Subcutaneous abdominal adipose tissue (tissue), 5 donors: ENCODE measurements around the gene B3GALT4.
A peak's percentile ranks its signal among the peaks of the same experiment; 100 is the strongest.

ENCODE experiments used
- H3K27ac ChIP-seq: one replicate; pipeline ENCODE4 v1.7.0; 2013; ENCODE audit warnings: low read depth, mild to moderate bottlenecking, inconsistent platforms, low read length, moderate library complexity
- H3K27me3 ChIP-seq, 5 donors: one replicate each; pipeline ENCODE4 v1.7.0; 2013; ENCODE audit warnings: low read length in 5 of 5, inconsistent platforms in 1 of 5; ENCODE audit not compliant: control insufficient read depth in 5 of 5, insufficient read depth in 4 of 5
- H3K36me3 ChIP-seq, 5 donors: one replicate each; pipeline ENCODE4 v1.7.0; 2013; ENCODE audit warnings: low read length in 5 of 5; ENCODE audit not compliant: control insufficient read depth in 5 of 5, insufficient read depth in 5 of 5
- H3K4me1 ChIP-seq, 5 donors: one replicate each; pipeline ENCODE4 v1.7.0; 2013; ENCODE audit warnings: low read length in 5 of 5, mild to moderate bottlenecking in 3 of 5, moderate library complexity in 1 of 5; ENCODE audit not compliant: control insufficient read depth in 5 of 5, insufficient read depth in 5 of 5
- H3K4me3 ChIP-seq, 5 donors: one replicate each; pipeline ENCODE4 v1.7.0; 2013; ENCODE audit warnings: low read length in 5 of 5, low read depth in 1 of 5
- H3K9ac ChIP-seq, 5 donors: one replicate each; pipeline ENCODE4 v1.7.0; 2013; ENCODE audit warnings: low read length in 5 of 5, mild to moderate bottlenecking in 4 of 5, moderate library complexity in 3 of 5
- H3K9me3 ChIP-seq, 5 donors: one replicate each; pipeline ENCODE4 v1.7.0; 2013; ENCODE audit warnings: low read length in 5 of 5; ENCODE audit not compliant: control insufficient read depth in 5 of 5
- donor health status: healthy.
- donor health status: healthy.
- donor health status: healthy.
- donor health status: healthy.
- donor health status: healthy.

The B3GALT4 gene

DNA sequence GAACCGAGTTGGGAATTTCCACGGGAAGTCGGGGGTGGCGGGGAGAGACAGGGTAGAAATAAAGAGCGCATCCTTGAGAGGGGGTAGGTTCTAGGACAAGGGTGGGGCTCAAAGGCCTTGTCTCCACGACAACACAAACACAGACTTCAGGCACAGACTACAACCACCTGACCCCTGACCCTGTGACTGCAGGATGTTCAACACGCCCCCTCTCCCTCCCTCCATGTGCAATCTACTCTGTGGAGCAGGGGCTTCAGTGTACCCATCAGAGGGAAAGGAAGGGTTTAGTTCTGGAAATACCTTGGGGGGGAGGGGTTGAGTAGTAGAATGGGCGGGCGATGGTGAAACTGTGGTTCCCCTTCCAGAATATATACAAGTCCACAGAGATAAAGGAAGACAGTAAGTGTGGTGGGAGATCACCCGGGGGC lies 37.6 kb downstream of the B3GALT4 start:
- peak overlapping the region in 3 of 5 donors; percentile 51 to 97 (median 56) for H3K9ac ChIP-seq
- no peaks in the 10 kb centered on the region for H3K9me3 ChIP-seq
- peak overlapping the region; percentile 96 for H3K27ac ChIP-seq
- H3K27me3 ChIP-seq, result no peaks in the 10 kb centered on the region
- peaks cover 13 to 62% (median 58%) of the 10 kb centered on the region in 5 donors for H3K4me1 ChIP-seq
- peak overlapping the region; percentile 92 to 99 (median 94) for H3K4me3 ChIP-seq
- H3K36me3 ChIP-seq, result peaks cover 0 to 22% (median 14%) of the 10 kb centered on the region in 5 donors

DNA sequence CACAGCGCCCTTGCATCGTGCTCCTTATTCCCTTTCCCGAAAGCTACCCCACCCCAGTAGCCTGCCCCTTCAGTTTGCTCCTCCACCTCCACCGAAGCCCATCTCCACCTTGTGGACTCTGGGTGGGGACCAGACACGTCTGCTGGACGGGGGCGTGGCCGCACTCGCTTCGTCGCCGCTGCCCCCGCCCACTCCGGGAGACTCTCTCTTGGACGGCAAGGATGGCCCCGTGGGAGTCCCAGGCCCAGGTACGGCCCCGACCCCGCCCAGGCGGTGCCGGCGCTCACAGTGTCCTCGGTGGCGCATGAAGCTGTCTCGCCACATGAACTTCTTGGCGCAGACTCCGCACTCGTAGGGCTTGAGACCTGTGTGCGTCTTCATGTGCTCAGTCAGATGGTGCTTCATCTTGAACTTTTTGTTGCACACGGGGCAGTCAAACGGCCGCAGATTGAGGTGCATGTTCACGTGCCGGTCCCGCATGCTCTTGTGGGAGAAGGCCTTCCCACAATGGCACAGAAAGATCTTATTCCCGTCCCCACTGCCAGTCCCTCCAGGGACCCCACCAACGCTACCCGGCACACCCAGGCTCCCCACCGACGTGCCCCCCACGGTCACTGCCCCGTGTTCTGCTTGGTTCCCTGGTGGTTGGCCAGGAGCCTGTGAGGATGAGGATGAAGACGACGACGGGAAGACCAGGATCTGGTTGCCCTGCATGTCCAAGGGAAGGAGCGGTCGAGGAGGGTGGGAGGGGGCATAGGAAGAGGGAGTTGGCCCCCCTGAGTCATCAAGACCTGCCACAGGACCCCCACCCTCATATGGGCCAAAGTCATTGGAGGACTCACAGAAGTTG lies 38.2 kb downstream of the B3GALT4 start:
- peaks cover 0 to 28% (median 21%) of the 10 kb centered on the region in 5 donors for H3K36me3 ChIP-seq
- H3K9ac ChIP-seq, result peak overlapping the region in 1 of 5 donors; percentile 51
- H3K27me3 ChIP-seq, result no peaks in the 10 kb centered on the region
- no peaks in the 10 kb centered on the region for H3K9me3 ChIP-seq
- peaks cover 17 to 67% (median 64%) of the 10 kb centered on the region in 5 donors for H3K4me1 ChIP-seq
- peak overlapping the region; percentile 96 for H3K27ac ChIP-seq
- H3K4me3 ChIP-seq, result peak overlapping the region; percentile 92 to 99 (median 94)

- Histone ChIP-seq H3K27me3 (no peaks in the 10 kb centered on the region), H3K9me3 (no peaks in the 10 kb centered on the region), H3K27ac (peak overlapping the region; percentile 96), H3K4me1 (peaks cover 21 to 75% (median 72%) of the 10 kb centered on the region in 5 donors), H3K36me3 (peaks cover 0 to 32% (median 28%) of the 10 kb centered on the region in 5 donors), H3K9ac (no peak overlapping the region), H3K4me3 (no peak overlapping the region)
Observed at GRCh38 chr6:33315793-33316602, 39.1 kb downstream of the B3GALT4 start.

DNA sequence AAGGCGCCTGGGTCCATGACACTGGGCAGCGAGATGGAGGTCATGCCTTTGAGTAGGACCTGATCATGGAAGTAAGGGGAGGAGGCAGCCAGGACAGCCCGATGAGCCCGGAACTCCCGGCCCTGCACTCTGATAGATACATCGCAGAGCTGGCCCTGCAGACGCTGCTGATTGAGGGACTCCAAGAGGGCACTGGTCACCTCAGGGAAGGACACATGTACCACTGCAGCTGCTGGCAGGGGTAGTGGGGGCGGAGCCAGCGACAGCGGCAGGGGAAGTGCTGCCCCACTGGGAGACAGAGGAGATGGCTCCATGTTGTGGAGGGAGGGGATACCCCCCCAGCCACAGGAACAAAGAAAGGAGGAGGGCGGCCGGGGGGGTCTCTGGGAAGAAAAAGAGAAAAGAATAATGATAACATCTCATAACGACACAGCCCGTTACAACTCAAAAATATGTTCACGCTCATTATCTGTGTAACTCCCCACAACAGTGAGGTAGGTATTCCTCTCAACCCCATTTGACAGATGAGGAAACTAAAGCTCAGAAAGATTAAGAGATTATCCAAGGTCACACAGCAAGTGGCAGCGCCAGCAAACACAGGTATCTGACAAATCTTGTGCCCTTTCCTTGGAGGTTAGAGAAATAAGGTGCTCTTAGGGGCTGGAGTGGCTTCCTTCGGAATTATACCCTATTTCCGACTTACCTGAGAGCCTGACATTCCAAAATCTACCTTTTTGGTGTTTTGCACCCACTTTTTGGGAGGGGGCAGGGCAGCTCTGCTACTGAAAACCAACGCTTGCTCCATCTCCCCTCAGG lies 39.9 kb downstream of the B3GALT4 start:
- Histone ChIP-seq H3K27me3 (no peaks in the 10 kb centered on the region), H3K9me3 (no peaks in the 10 kb centered on the region), H3K27ac (peak overlapping the region; percentile 96), H3K9ac (no peak overlapping the region), H3K4me3 (peak overlapping the region; percentile 51 to 62 (median 52)), H3K4me1 (peaks cover 21 to 81% (median 76%) of the 10 kb centered on the region in 5 donors), H3K36me3 (peaks cover 0 to 34% (median 30%) of the 10 kb centered on the region in 5 donors)

- Histone ChIP-seq H3K36me3 (peaks cover 0 to 34% (median 30%) of the 10 kb centered on the region in 5 donors), H3K9ac (no peak overlapping the region), H3K4me3 (peak overlapping the region; percentile 51 to 85 (median 60)), H3K27me3 (no peaks in the 10 kb centered on the region), H3K9me3 (no peaks in the 10 kb centered on the region), H3K4me1 (peaks cover 19 to 81% (median 76%) of the 10 kb centered on the region in 5 donors), H3K27ac (peak overlapping the region; percentile 96)
Observed at GRCh38 chr6:33317419-33317668, 40.4 kb downstream of the B3GALT4 start.

DNA sequence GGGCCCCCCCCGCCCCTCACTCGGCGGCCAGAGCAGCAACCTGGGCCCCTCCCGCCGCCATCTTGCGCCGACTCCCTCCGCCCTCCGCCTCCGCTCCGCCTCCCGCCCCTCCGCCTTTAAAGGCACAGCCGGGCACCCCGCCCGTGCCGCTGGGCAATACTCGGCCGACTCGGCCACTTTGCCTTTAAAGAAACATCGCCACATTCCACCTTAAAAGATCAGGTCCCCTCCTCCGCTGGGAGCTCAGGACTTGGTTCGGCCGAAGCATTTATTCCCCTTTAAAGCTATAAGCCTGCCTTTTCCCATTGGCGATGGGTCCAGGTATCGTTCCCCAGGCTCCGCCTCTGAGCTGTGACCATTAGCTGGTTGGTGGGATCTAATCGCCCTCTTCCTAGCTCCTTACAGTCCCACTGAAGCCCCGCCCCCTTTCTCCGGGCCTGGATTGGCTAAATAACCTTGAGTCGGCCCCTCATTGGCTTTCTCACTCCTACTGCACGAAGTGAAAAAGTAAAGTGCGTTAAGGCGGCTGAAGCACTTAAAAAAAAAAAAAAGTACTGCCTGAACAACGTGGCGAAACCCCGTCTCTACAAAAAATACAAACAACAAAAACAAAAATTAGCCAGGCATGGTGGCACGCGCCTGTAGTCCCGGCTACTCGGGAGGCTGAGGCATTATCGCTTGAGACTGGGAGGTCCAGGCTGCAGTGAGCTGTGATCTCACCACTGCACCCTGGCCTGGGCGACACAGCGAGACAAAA lies 40.9 kb downstream of the B3GALT4 start, which contains the start of gene ZBTB22:
Gene ZBTB22, minus strand, starts transcription at position 76 of the 757 bp plus-strand sequence. CDS start 828 bp downstream, outside the sequence.
- peak within 1 kb of the TSS in 4 of 5 donors; percentile 34 to 69 (median 56) for H3K9ac ChIP-seq
- peaks cover 17 to 78% (median 72%) of the 10 kb centered on the region in 5 donors for H3K4me1 ChIP-seq
- peak within 1 kb of the TSS; percentile 72 to 95 (median 85) for H3K4me3 ChIP-seq
- no peaks in the 10 kb centered on the region for H3K27me3 ChIP-seq
- peaks cover 0 to 34% (median 30%) of the 10 kb centered on the region in 5 donors for H3K36me3 ChIP-seq
- H3K27ac ChIP-seq, result peak within 1 kb of the TSS; percentile 96
- H3K9me3 ChIP-seq, result no peaks in the 10 kb centered on the region

GRCh38 chr6:33318426-33319073 lies 41.6 kb downstream of the B3GALT4 start:
- peaks cover 17 to 76% (median 72%) of the 10 kb centered on the region in 5 donors for H3K4me1 ChIP-seq
- peak overlapping the region in 4 of 5 donors; percentile 85 to 95 (median 85) for H3K4me3 ChIP-seq
- H3K27me3 ChIP-seq, result no peaks in the 10 kb centered on the region
- H3K36me3 ChIP-seq, result peaks cover 0 to 34% (median 30%) of the 10 kb centered on the region in 5 donors
- H3K9ac ChIP-seq, result peak overlapping the region in 3 of 5 donors; percentile 34 to 69 (median 52)
- no peaks in the 10 kb centered on the region for H3K9me3 ChIP-seq
- peak overlapping the region; percentile 76 for H3K27ac ChIP-seq

DNA sequence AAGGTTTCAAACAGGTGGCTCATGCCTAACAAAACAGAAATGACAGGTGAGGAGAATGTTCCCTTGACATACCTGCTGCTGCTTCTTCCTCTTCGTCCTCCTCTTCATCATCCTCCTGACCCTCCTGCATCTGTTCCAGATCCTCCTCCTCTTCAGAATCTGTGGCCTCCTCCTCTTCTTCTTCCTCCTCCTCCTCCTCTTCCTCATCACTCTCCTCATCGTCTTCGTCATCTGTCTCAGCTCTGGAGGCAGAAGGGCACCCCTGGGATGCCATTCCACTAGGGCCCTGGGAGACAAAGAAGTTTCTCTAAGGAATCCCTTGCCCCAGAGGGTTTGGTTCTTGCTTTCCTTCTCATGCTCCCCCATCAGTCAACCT lies 43.0 kb downstream of the B3GALT4 start:
- H3K9ac ChIP-seq, result peak overlapping the region in 2 of 5 donors; percentile 39 to 67
- H3K27ac ChIP-seq, result peak overlapping the region; percentile 51
- H3K4me3 ChIP-seq, result peak overlapping the region in 3 of 5 donors; percentile 5 to 32 (median 22)
- H3K27me3 ChIP-seq, result no peaks in the 10 kb centered on the region
- H3K9me3 ChIP-seq, result no peaks in the 10 kb centered on the region
- H3K36me3 ChIP-seq, result peaks cover 0 to 34% (median 30%) of the 10 kb centered on the region in 5 donors
- peaks cover 17 to 75% (median 71%) of the 10 kb centered on the region in 5 donors for H3K4me1 ChIP-seq
